IMR-90 (cell line): ENCODE measurements around the gene TMEM132A. TPM values are rescaled to one million over a fixed set of nuclear protein-coding genes. Genes with fewer than 3 reads are reported as not detected.

Experiments used
- ATAC-seq: fragments of 200-7000 bp; cut with Tn5 transposase; 2 replicates; pipeline ENCODE4 v1.9.1; 2020; ENCODE audit warnings: low read depth, mild to moderate bottlenecking, moderate library complexity
- BruUV-seq: library from RNA; stranded (reverse); fragments of 400-500 nt; replicated peaks from 2 replicates; lab custom pipeline; 2021; lab: Mats Ljungman, UMichigan
- CTCF ChIA-PET: fragments of 300-600 bp; formaldehyde crosslinking; extraction: SDS; loops from one replicate; lab custom pipeline; 2021; ENCODE audit warnings: antibody characterized with exemption; lab: Yijun Ruan, JAX
- POLR2A ChIA-PET: fragments of 300-600 bp; sonication (Branson Sonifier 250); formaldehyde crosslinking; loops from one replicate; lab custom pipeline; 2022; ENCODE audit warnings: antibody characterized with exemption; ENCODE audit not compliant: unreplicated experiment; lab: Charles Lee
- DNase-seq: peaks from one replicate; pipeline ENCODE4 v3.0.0; 2013
- H2AFZ ChIP-seq: replicated peaks from 2 replicates; pipeline ENCODE3; 2013; ENCODE audit warnings: low read length, mild to moderate bottlenecking; ENCODE audit not compliant: poor library complexity
- H2AK5ac ChIP-seq: 2 replicates; pipeline ENCODE4 v1.6.1; 2013; ENCODE audit warnings: low read depth, low read length, inconsistent platforms
- H2AK9ac ChIP-seq: replicated peaks from 2 replicates; pipeline ENCODE3; 2013; ENCODE audit warnings: mild to moderate bottlenecking, low read depth, low read length, moderate library complexity; ENCODE audit not compliant: poor library complexity
- H2BK120ac ChIP-seq: 2 replicates; pipeline ENCODE4 v1.6.1; 2013; ENCODE audit warnings: low read depth, low read length, inconsistent platforms
- H2BK15ac ChIP-seq: 3 replicates; pipeline ENCODE4 v1.6.1; 2013; ENCODE audit warnings: low read depth, low read length, inconsistent platforms
- H2BK20ac ChIP-seq: 2 replicates; pipeline ENCODE4 v1.6.1; 2013; ENCODE audit warnings: low read depth, mild to moderate bottlenecking, inconsistent platforms, low read length, moderate library complexity
- H2BK5ac ChIP-seq: 2 replicates; pipeline ENCODE4 v1.6.1; 2013; ENCODE audit warnings: mild to moderate bottlenecking, low read depth, low read length, inconsistent platforms; ENCODE audit not compliant: poor library complexity, severe bottlenecking
- H3K14ac ChIP-seq: replicated peaks from 2 replicates; pipeline ENCODE4 v1.6.1; 2013; ENCODE audit warnings: low read depth, low read length, inconsistent platforms
- H3K18ac ChIP-seq: 2 replicates; pipeline ENCODE4 v1.6.1; 2013; ENCODE audit warnings: low read depth, low read length, control low read depth
- H3K23ac ChIP-seq: 2 replicates; pipeline ENCODE4 v1.6.1; 2013; ENCODE audit warnings: low read depth, low read length, inconsistent platforms
- H3K27ac ChIP-seq: 2 replicates; pipeline ENCODE4 v1.5.1; 2013; ENCODE audit warnings: mild to moderate bottlenecking, control low read depth, low read length; ENCODE audit not compliant: insufficient read depth
- H3K27me3 ChIP-seq: 2 replicates; pipeline ENCODE4 v1.6.1; 2013; ENCODE audit warnings: low read length; ENCODE audit not compliant: control insufficient read depth, insufficient read depth
- H3K36me3 ChIP-seq: 2 replicates; pipeline ENCODE4 v1.6.1; 2013; ENCODE audit warnings: low read length, mixed read lengths; ENCODE audit not compliant: control insufficient read depth, insufficient read depth
- H3K4ac ChIP-seq: 2 replicates; pipeline ENCODE4 v1.6.1; 2013; ENCODE audit warnings: low read depth, low read length, inconsistent platforms
- H3K4me1 ChIP-seq: 2 replicates; pipeline ENCODE4 v1.6.1; 2013; ENCODE audit warnings: low read length, mixed read lengths; ENCODE audit not compliant: control insufficient read depth, insufficient read depth
- H3K4me2 ChIP-seq: 2 replicates; pipeline ENCODE4 v1.6.1; 2013; ENCODE audit warnings: low read depth, mild to moderate bottlenecking, control low read depth, low read length, moderate library complexity
- H3K4me3 ChIP-seq: 2 replicates; pipeline ENCODE4 v1.5.1; 2013; ENCODE audit warnings: low read depth, mild to moderate bottlenecking, control low read depth, low read length, moderate library complexity; ENCODE audit not compliant: insufficient read depth
- H3K56ac ChIP-seq: 2 replicates; pipeline ENCODE4 v1.6.1; 2013; ENCODE audit warnings: low read length, inconsistent platforms; ENCODE audit not compliant: insufficient read depth; ENCODE audit errors: extremely low read depth
- H3K79me1 ChIP-seq, 2 experiments: 2 replicates each; pipeline ENCODE4 v1.6.1; 2013; ENCODE audit warnings: low read length in 2 of 2, inconsistent platforms in 1 of 2, low read depth in 1 of 2
- H3K9ac ChIP-seq: 2 replicates; pipeline ENCODE4 v1.6.1; 2013; ENCODE audit warnings: low read depth, low read length, control low read depth
- H3K9me1 ChIP-seq: 2 replicates; pipeline ENCODE4 v1.6.1; 2013; ENCODE audit warnings: low read length, inconsistent platforms; ENCODE audit not compliant: insufficient read depth
- H3K9me3 ChIP-seq: 2 replicates; pipeline ENCODE4 v1.6.1; 2013; ENCODE audit warnings: low read length; ENCODE audit not compliant: control insufficient read depth, insufficient read depth
- H4K20me1 ChIP-seq: 2 replicates; pipeline ENCODE4 v1.6.1; 2013; ENCODE audit warnings: low read length, inconsistent platforms; ENCODE audit not compliant: insufficient read depth
- H4K5ac ChIP-seq: 2 replicates; pipeline ENCODE4 v1.6.1; 2013; ENCODE audit warnings: mild to moderate bottlenecking, low read depth, low read length, control low read depth
- H4K8ac ChIP-seq, 2 experiments: 2 replicates each; pipeline ENCODE4 v1.6.1; 2013; ENCODE audit warnings: low read depth in 2 of 2, low read length in 2 of 2, control low read depth in 1 of 2, inconsistent platforms in 1 of 2
- H4K91ac ChIP-seq: 2 replicates; pipeline ENCODE4 v1.6.1; 2013; ENCODE audit warnings: low read depth, low read length, inconsistent platforms; ENCODE audit not compliant: insufficient read depth
- BHLHE40 ChIP-seq: fragments of 150-350 bp; IDR thresholded peaks from 2 replicates; pipeline ENCODE4 v1.6.1; 2016; ENCODE audit warnings: mild to moderate bottlenecking, low read depth, low read length
- CEBPB ChIP-seq: IDR thresholded peaks from 2 replicates; pipeline ENCODE4 v1.6.1; 2012; ENCODE audit warnings: low read depth, low read length, improper control_type of control experiment
- CHD1 ChIP-seq: IDR thresholded peaks from 2 replicates; pipeline ENCODE4 v1.6.1; 2012; ENCODE audit warnings: low read depth, low read length, improper control_type of control experiment
- CTCF ChIP-seq: conservative IDR thresholded peaks from 2 replicates; pipeline ENCODE4 v1.5.1; 2012; ENCODE audit warnings: mild to moderate bottlenecking, low read depth, low read length, improper control_type of control experiment
- ELK1 ChIP-seq: fragments of 150-350 bp; IDR thresholded peaks from 2 replicates; pipeline ENCODE4 v1.6.1; 2016; ENCODE audit warnings: low read depth, mild to moderate bottlenecking, low read length, moderate library complexity, borderline replicate concordance
- FOS ChIP-seq: fragments of 150-350 bp; IDR thresholded peaks from 2 replicates; pipeline ENCODE4 v1.6.1; 2016; ENCODE audit warnings: low read depth, low read length
- MAFK ChIP-seq: IDR thresholded peaks from 2 replicates; pipeline ENCODE4 v1.6.1; 2012; ENCODE audit warnings: low read depth, low read length, improper control_type of control experiment
- MAZ ChIP-seq: IDR thresholded peaks from 2 replicates; pipeline ENCODE4 v1.6.1; 2012; ENCODE audit warnings: low read depth, mild to moderate bottlenecking, low read length, improper control_type of control experiment, moderate library complexity, borderline replicate concordance
- MXI1 ChIP-seq: IDR thresholded peaks from 2 replicates; pipeline ENCODE4 v1.6.1; 2012; ENCODE audit warnings: low read depth, mild to moderate bottlenecking, low read length, moderate library complexity, borderline replicate concordance
- NFE2L2 ChIP-seq: fragments of 150-350 bp; IDR thresholded peaks from 2 replicates; pipeline ENCODE4 v1.6.1; 2016; ENCODE audit warnings: low read depth, mild to moderate bottlenecking, low read length
- POLR2A ChIP-seq: IDR thresholded peaks from 2 replicates; pipeline ENCODE4 v1.6.1; 2012; ENCODE audit warnings: mild to moderate bottlenecking, low read depth, low read length
- RAD21 ChIP-seq: IDR thresholded peaks from 2 replicates; pipeline ENCODE4 v1.6.1; 2012; ENCODE audit warnings: low read length, improper control_type of control experiment
- RCOR1 ChIP-seq: IDR thresholded peaks from 2 replicates; pipeline ENCODE4 v1.6.1; 2012; ENCODE audit warnings: mild to moderate bottlenecking, low read length, improper control_type of control experiment; ENCODE audit not compliant: insufficient replicate concordance
- RFX5 ChIP-seq: IDR thresholded peaks from 2 replicates; pipeline ENCODE4 v1.8.0; 2012; ENCODE audit warnings: low read depth, mild to moderate bottlenecking, low read length, moderate library complexity
- SMC3 ChIP-seq: fragments of 150-350 bp; IDR thresholded peaks from 2 replicates; pipeline ENCODE4 v1.6.1; 2016; ENCODE audit warnings: low read depth, mild to moderate bottlenecking, antibody characterized with exemption, low read length, moderate library complexity
- USF2 ChIP-seq: fragments of 150-350 bp; IDR thresholded peaks from 2 replicates; pipeline ENCODE4 v1.6.1; 2017; ENCODE audit warnings: mild to moderate bottlenecking, antibody characterized with exemption, low read length, low read depth
- WGBS, 2 experiments: methylation state at CpG; one replicate each; pipeline versions ENCODE4 v1.1.5 to v1.1.7; 2013; ENCODE audit warnings: missing lambda C conversion rate in 2 of 2; ENCODE audit not compliant: insufficient read length in 1 of 2; ENCODE audit errors: extremely low coverage in 2 of 2; 5-methylcytosine and 5-hydroxymethylcytosine counted together
- dilution Hi-C: fragments of 300-500 bp; cut with HindIII; formaldehyde crosslinking; loops from one replicate; pipeline ENCODE4 v1.14.3; 2018; ENCODE audit warnings: low sequenced_read_pairs; ENCODE audit not compliant: unreplicated experiment
- in situ Hi-C: fragments of 300-500 bp; cut with MboI; formaldehyde crosslinking; loops from 3 replicates; pipeline ENCODE4 v1.14.3; 2019; ENCODE audit warnings: low sequenced_read_pairs, inconsistent platforms, mixed read lengths
- intact Hi-C: fragments of 100-400 bp; cut with micrococcal nuclease; formaldehyde crosslinking; loops from 2 replicates; pipeline ENCODE4 v1.10.0; 2022
- polyA plus RNA-seq, 3 experiments: library from polyadenylated mRNA; depleted of rRNA; stranded (reverse); fragments of >200 nt; gene quantifications; 2 replicates each; pipeline ENCODE4 v1.2.3, GENCODE V29; 2012; ENCODE audit warnings: low replicate concordance in 1 of 3
- total RNA-seq: library from RNA; depleted of rRNA; stranded (reverse); fragments of >200 nt; gene quantifications from 2 replicates; pipeline ENCODE4 v1.2.3, GENCODE V29; 2012

The TMEM132A gene
- total and polyA plus RNA-seq, 2 of the 4 experiments (the other 2 are of a cell fraction), result 7.7 to 64.2 TPM

- Histone ChIP-seq H2AK5ac (no peak overlapping the region), H3K9ac (no peak overlapping the region), H3K4ac (no peak overlapping the region), H2AFZ (no peak overlapping the region), H3K56ac (no peak overlapping the region), H2BK20ac (no peak overlapping the region), H4K20me1 (no peaks in the 10 kb centered on the region), H3K4me1 (no peaks in the 10 kb centered on the region), H3K18ac (no peak overlapping the region), H3K9me3 (peaks cover 1% of the 10 kb centered on the region; the same call in 1 of the 2 replicates), H2BK15ac (no peak overlapping the region), H4K8ac (no peak overlapping the region), H3K79me1 (no peaks in the 10 kb centered on the region), H3K9me1 (no peaks in the 10 kb centered on the region), H3K27ac (no peak overlapping the region), H2BK120ac (no peak overlapping the region), H3K36me3 (no peaks in the 10 kb centered on the region), H2BK5ac (no peak overlapping the region), H3K27me3 (peaks cover 31% of the 10 kb centered on the region), H2AK9ac (no peak overlapping the region), H3K4me3 (no peak overlapping the region), H3K23ac (no peak overlapping the region), H3K14ac (no peak overlapping the region), H4K5ac (no peak overlapping the region), H3K4me2 (no peak overlapping the region), H4K91ac (no peak overlapping the region)
- WGBS, 2 experiments, result 73% methylated on average over 5 of the region's 7 CpGs; no CpG with 5 or more reads in 1 of the 2 experiments
- ATAC-seq (no peak), DNase-seq (no peak)
- TF ChIP-seq MAZ (no peak), CHD1 (no peak), ELK1 (no peak), USF2 (no peak), BHLHE40 (no peak), RFX5 (no peak), MXI1 (no peak), RAD21 (no peak), MAFK (no peak), SMC3 (no peak), FOS (no peak), NFE2L2 (no peak), POLR2A (no peak), CEBPB (no peak), RCOR1 (no peak), CTCF (no peak)
- intact Hi-C loops, result no loop called here
- no TSS peak for BruUV-seq
- dilution Hi-C loops, result no loop called here
- CTCF ChIA-PET, result no interaction called here
- in situ Hi-C loops, result no loop called here
- POLR2A ChIA-PET, result no interaction called here
Measured at GRCh38 chr11:60960405-60960804, 36.1 kb downstream of the TMEM132A start.
